A204.1 (cell line): ENCODE data around the gene WNT8B.
A peak's percentile ranks its signal among the peaks of the same experiment; 100 is the strongest.

Experiments used
- FAIRE-seq: peaks from 2 replicates; lab custom pipeline; 2012; peaks lifted over from hg19 to GRCh38; lab: Jason Lieb, UNC

WNT8B gene, protein sequence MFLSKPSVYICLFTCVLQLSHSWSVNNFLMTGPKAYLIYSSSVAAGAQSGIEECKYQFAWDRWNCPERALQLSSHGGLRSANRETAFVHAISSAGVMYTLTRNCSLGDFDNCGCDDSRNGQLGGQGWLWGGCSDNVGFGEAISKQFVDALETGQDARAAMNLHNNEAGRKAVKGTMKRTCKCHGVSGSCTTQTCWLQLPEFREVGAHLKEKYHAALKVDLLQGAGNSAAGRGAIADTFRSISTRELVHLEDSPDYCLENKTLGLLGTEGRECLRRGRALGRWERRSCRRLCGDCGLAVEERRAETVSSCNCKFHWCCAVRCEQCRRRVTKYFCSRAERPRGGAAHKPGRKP

DNA sequence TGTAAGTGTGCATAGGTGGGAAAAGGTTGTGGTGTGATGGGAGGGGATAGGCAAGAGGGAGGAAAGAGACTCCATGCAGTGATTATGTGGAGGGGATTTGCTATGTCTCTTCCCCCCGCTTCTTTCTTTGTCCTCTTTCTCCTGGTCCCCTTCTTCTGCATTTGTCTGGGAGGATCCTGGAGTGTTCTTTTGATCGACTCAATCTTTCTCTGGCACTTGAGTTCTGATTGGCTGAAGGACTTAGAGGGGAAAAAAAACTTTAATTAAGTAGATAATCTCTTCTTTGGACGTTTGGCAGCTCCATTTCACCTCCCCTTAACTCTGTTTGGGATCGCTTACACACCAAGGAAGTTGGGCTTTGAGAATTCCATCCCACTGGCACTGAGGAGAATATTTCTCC is at the start of gene WNT8B:
TSS of gene WNT8B (plus strand) at position 301 of the 400 bp plus-strand sequence. CDS start 160 bp downstream, outside the sequence.
- no peak for FAIRE-seq

GRCh38 chr10:100413173-100413572 is 49.6 kb upstream of the WNT8B start:
- FAIRE-seq, result no peak

DNA sequence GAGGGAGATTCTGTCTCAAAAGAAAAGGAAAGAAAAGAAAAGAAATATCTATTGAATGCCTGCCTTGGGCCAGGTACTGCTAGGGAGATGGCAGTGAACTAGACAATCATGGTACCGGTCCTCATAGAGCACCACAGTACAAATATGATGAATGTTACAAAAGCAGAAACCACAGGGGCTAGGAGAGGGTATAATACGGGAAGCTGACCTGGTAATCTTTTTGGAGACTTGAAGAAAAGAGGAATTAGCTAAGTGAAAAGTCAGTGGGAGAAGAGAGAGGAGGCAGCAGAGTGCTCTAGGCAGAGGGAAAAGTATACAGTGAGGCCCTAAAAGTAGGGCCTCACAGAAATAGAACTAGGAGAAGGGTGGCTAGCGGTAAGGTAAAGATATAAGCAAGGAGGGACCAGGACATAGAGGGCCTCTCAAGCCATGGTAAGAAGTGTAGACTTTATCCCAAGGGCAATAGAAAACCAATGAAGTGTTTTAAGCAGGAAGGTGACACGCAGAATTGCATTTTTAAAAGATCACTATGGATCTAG is 42.8 kb upstream of the WNT8B start:
- no peak for FAIRE-seq

- FAIRE-seq, result no peak
Observed at GRCh38 chr10:100427374-100427773, 35.4 kb upstream of the WNT8B start.

DNA sequence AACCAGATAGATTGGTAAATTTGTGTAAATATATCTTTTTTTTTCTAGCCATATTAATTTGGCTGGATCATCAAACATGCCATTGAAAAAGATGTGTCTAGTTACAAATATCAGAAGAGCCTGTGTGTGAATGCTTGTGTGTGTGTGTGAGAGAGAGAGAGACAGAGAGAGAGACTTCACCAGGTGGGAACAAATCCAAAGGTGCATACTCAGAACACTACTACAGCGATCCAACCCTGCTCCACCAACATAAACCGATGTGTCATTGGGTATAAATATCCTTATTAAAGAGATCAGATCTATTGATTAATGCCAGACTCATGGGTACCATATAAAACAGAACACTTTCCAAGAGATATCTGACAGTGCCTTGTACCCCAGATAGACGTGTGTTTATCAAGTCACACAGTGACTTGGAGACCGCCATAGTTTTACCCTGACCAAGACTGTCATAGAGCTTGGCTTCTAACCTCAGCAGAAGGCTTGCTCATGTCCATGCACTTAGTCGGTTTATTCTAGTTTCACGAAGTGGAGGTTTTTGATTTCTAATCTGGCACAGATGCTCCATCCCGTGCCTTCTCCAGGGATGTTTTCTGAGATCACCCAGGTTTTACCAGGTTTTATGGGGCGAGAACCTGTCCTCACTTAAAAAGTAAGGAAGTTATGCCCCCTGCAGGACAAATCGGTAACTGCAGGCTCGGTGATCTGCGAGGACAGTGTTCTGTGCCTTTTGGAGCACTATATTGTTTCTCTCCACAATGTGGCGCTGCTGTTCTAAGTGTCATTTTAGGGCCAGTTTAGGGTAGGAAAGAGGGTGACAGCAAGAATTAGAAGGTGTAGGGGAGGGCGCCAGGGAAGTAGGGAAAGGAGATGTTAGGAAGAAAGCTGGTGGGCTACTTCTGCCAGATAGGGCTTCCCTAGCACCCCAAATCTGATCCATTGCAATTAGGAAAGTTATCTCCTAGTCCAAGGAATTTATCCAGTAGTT is 29.3 kb upstream of the WNT8B start:
- FAIRE-seq, result peak; percentile 98

GRCh38 chr10:100436255-100436654 is 26.6 kb upstream of the WNT8B start:
- no peak for FAIRE-seq

DNA sequence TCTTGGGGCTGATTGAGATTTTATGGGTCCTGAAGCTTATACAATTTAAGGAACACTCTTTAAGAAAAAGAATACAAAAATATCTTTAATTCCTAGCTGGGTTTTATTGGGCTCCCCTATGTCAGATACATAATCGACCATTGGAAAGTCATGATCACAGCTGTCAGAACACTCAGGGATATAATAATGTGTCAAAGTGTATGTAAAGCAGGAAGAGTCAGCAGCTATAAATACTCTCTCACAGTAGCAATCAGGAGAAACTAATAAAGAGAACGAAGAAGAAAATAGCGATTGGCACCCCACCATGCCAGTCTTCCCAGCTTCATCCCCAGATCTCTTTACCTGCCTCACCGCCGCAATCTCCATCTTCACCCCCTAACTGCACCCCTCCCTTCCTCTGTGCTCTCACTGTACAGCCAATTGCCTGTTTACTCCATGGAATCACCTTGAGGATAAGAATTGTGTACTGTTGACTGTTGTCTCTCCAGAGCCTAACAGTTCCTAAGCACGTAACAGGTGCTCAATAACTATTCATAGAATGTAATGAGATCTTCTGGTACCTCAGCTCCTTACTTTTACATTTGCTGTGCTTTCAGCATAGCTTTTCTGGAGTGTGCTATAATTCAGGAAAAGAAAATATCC is 24.0 kb upstream of the WNT8B start:
- FAIRE-seq, result no peak

DNA sequence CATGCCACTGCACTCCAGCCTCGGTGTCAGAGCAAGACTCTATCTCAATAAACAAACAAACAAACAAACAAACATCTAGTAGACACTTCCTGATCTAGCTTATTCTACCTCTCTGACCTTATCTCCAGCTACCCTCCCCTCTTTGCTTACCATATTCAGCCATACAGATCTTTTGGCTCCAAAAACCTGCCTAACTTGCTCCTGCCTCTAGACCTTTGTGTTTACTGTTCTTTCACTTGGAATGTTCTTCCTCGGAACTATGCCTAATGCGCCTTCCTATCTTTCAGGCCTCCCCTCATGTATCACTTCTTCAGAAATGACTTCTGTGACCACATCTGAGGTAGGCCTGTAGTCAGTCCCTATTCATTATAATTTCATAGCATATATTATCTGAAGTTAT is 20.3 kb upstream of the WNT8B start:
- FAIRE-seq, result no peak

DNA sequence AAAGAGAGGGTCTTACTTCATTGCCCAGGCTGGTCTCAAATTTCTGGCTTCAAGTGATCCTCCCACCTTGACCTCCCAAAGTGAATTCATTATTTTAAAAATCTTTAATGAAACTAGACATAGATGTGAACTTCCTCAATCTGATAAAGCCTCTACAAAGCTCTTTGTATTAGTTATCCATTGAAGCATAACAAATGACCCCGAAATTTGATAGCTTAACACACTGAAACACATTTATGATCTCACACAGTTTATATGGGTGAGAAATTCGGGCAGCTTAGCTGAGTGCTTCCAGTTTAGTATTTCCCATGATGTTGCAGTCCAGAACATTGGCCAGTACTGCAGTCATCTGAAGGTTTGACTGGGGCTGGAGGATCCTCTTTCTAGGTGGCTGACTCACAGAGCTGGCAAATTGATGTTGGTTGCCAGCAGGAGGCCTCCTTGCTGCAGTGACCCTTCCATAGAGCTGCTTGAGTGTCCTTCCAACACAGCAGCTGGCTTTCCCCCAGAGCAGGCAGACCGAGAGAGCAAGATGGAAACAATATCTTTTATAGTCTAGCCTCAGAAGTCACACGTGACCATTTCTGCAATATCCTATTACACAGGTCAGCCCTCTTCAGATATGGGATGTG is 16.6 kb upstream of the WNT8B start:
- FAIRE-seq, result no peak

- no peak for FAIRE-seq
Observed at GRCh38 chr10:100447663-100448062, 15.1 kb upstream of the WNT8B start.

GRCh38 chr10:100448951-100449350 is 13.9 kb upstream of the WNT8B start:
- no peak for FAIRE-seq

DNA sequence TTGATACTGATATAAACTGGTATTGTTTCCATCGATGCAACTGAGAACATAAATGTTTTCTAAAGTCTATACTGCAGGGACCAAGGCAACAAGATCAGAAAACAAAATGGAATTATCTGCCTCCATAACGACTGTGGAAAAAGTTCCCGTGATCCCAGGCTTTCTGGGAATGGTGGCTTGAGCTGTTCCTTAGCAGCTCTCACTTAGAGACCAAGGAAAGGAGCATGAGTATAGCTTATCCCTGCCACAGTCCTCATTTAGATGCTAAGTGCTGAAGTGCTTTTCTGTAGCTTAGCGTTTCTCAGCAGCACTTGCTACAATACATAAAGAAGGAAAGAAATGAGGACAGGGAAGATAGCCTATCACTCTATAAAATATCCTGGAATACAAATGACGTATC is 5.5 kb downstream of the WNT8B start:
- no peak for FAIRE-seq

GRCh38 chr10:100468978-100469377 is 6.2 kb downstream of the WNT8B start:
- no peak for FAIRE-seq

DNA sequence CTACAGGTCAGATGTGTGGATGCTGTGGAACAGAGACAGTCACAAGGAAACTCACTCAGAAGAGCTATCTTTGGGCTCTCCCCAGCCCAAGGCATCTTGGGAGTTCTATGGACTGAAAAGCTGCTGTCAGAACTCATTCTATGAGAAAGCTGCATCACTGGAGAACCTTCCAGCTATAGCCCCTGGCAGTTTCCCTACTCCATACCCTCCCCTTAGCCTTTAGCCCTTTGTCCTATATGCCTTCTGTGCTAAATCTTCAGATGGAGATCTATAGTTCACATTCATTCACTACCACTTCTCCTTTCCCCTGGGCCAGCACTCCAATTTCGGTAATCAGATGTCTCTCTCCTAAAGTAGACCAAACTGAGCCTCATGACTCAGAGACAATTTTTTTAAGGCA is 6.9 kb downstream of the WNT8B start:
- FAIRE-seq, result no peak

DNA sequence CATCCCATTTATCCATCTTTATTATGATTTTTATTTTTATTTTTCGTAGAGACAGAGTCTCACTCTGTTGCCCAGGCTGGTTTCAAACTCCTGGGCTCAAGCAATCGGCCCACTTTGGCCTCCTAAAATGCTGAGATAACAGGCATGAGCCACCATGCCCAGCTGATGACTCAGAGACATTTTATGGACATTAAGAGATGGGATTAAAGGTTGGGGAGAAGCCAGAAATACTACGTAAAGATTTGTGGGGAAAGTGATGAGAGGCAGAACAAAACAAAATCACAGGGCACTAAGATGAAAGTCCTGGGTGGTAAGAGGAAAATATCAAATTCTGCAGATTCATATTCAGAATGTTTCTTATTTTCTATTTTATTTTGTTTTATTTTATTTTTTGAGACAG is 7.6 kb downstream of the WNT8B start:
- no peak for FAIRE-seq

DNA sequence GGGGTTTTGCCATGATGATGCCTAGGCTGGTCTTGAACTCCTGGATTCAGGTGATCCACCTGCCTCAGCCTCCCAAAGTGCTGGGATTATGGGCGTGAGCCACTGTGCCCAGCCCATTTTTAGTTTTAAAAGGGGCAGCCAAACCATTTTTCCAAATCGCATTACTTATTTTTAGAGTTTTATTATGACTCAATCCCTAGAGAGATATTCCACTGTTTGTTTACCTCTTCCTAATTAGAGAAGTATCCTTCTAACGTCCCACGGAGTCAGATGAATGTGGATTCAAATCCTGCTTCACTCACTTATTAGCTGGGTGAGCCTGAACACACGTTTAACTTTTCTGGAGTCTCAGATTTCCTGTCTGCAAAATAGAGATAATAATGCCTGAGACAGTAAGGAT is 15.2 kb downstream of the WNT8B start:
- no peak for FAIRE-seq

DNA sequence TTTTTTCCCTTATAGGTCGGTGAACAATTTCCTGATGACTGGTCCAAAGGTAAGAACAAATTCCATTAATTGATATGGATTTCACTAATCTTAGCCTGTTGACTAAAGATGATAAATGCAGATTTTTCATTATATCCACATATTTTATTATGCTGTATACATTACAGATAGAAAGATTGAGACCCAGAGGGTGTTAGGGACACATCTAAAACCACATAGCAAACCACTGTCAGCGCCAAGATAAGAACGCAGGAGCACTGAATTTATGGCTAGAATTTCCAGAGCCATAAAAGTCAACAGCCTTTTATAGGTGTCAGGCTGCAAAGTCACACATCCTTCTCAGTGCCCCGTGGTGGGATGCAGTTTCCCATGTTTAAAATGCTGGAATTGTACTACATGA is 16.2 kb downstream of the WNT8B start:
- no peak for FAIRE-seq

- no peak for FAIRE-seq
Observed at GRCh38 chr10:100480002-100480401, 17.2 kb downstream of the WNT8B start.

- FAIRE-seq, result peak; percentile 72
Observed at GRCh38 chr10:100481462-100482081, 18.8 kb downstream of the WNT8B start.

- FAIRE-seq, result no peak
Observed at GRCh38 chr10:100482181-100482833, 19.5 kb downstream of the WNT8B start.

DNA sequence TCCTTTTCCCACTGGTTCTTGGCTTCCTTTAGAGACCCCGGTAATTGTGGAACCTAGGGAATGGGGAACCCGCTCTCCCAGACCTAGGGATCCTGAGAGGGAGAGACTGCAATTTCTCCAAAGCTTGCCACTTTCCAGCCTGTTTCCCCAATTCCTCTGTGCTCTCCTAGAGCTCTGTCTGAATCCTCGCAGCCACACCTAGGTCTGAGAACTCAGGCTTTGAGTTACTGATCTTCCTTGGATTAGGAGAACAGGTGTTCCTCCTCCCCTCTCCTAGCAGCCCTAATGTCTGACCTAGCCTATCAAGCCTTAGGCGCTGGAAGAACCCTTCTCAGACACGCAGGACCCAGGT is 20.0 kb downstream of the WNT8B start:
- no peak for FAIRE-seq
